G401 (cell line): ENCODE data around the gene SLC35F1. TPM values are rescaled to one million over a fixed set of nuclear protein-coding genes. Genes with fewer than 3 reads are reported as not detected.
"Not testable (repeated sequence)": the region's sequence is repeated elsewhere in the genome, so short reads cannot be mapped to it uniquely, and the experiment has no call there.

Source experiments
- DNase-seq: peaks from one replicate; pipeline ENCODE4 v3.0.0-alpha.2; 2015; ENCODE audit warnings: low spot score
- in situ Hi-C: cut with HindIII; loops from 2 replicates; pipeline ENCODE4 v1.10.0; 2016; ENCODE audit warnings: low sequenced_read_pairs, mixed read lengths
- total RNA-seq: library from RNA; depleted of rRNA; stranded (reverse); fragments of >200 nt; shearing (Covaris generic); gene quantifications from 2 replicates; pipeline ENCODE4 v1.2.3, GENCODE V29; 2014

Gene SLC35F1
- total RNA-seq, 1 experiment from 2014 or later: not detected

DNA sequence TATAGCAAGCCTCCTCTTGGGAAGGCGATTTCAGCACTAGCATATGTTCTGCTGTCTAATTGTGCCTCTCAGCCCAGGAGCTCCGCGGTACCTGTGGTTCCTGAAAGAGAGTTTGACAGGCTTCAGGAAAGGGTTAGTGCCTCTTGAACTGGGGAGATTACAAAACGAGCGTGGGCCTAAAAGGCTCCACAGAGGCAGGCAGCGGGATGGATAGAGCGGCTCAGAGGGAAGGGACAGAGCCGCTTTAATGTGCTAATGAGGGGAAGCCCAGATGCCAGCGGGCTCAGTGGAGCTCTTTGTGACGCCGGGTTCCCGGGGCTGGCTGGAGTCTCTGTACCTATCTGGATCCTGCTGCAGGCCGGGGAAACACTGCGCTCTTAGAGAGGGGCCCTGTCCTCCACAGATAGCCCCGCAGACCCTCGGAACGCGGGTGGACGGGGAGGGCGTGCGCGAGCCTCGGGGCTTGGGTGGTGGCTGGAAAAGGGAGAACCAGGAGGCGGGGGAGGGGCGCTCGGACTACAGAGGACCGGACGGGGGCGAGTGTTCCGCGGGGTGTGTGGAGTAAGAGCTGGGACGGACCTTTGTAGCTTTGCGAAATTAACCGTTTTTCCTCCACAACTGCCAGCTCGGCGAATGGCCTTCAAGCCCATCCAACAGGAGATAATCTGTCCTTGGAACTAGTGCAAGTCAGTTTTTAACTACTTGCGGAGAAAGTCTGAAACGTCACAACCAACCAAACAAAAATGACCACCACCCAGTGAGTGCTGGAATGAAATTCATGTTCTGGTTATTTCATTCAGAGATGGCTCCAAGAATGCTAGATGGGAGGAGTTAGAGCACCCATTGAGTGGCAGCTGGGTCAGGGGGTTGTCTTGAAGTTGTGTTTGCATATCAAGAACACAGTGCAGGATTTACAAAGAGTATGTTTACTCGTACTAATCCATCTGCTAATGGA is 13.0 kb downstream of the SLC35F1 start:
- in situ Hi-C loops: no loop called here
- peak; percentile 27 for DNase-seq

DNA sequence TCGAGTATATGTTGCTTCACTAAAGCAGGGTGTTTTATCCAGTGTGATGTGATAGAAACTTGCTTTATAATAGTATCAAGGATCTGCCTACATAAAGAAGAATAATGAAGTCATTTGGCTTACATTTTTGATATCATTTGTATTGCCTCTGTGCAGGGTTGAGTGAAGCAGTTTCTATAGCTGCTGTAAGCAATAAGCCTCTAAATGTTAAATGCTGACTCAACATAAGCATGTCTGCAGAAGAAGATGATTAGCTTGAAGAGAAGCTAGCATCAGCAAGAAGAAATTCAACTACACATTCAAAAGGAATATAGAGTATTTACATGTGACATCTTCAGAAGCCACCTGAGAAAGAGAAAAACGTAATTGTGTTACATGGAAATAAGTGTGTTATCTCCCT is 17.6 kb downstream of the SLC35F1 start:
- in situ Hi-C loops: no loop called here
- DNase-seq: no peak

DNA sequence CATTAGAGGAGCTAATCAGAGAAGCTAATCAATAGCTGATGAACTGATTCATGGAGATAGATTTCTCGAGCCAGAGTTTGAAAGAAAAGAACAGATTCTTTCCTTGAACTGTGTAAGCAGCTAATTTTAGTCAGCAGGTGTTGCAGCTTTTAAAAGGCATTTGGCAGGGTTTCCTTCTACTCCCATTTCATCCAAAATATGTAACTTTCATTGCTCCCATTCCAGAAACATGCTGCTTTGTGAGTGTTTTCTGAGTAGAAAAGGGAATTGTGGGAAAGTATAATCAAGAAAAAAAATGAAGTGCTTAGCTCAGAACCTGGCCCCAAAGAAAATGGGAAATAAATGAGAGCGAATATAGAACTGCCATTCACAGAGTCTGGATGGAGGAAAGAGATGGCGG is 20.8 kb downstream of the SLC35F1 start:
- in situ Hi-C loops: no loop called here
- DNase-seq: no peak

DNA sequence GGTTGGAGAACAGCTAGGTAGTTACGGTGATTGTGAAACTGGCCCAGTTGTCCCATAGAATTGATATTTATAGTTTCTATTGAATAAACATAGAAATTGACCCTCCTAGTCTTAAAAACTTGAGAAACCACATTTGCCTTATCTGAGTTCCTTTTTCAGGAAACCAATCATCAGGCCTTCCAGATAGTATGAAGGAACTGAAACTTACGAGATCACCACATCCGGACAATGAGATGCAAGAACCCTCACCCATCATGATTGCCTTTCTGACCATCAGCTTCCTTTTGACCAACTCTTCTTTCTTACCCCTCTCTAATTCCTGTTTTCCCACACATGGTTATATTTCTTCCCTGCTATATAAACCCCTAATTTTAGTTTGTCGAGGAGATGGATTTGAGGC is 21.8 kb downstream of the SLC35F1 start:
- in situ Hi-C loops: no loop called here
- no peak for DNase-seq

DNA sequence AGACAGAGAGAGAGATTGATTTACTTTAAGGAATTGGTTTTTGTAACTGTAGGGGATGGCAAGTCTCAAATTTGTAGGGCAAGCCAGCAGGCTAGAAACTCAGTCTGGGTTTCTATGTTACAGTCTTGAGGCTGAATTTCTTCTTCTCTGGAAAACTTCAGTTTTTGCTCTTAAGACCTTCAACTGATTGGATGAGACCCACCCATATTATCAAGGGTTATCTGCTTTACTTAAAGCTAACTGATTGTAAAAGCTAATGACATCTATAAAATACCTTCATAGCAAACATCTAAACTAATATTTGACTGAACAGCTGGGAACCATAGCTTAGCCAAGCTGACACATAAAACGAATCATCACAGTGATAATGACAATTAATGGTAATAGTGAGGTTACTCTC is 22.4 kb downstream of the SLC35F1 start:
- in situ Hi-C loops: no loop called here
- no peak for DNase-seq

DNA sequence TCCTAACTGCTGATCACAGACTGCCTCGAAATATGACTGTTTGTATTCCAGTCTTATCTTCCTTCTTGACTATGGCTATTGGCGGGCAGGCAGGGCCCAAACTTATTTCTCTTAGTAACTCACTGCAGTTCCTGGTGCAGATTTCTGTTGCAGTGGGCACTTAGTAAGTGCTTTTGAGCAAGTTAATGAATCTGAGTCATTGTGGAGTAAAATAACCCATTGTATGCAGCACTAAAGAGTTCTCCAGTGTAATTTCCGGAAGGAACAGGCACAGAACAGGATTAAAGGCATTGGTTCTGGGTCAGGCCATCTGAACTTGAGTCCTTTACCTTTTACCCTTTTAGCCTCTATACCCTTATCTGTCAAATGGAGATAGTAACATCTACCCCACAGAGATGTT is 23.6 kb downstream of the SLC35F1 start:
- in situ Hi-C loops: no loop called here
- DNase-seq: no peak

DNA sequence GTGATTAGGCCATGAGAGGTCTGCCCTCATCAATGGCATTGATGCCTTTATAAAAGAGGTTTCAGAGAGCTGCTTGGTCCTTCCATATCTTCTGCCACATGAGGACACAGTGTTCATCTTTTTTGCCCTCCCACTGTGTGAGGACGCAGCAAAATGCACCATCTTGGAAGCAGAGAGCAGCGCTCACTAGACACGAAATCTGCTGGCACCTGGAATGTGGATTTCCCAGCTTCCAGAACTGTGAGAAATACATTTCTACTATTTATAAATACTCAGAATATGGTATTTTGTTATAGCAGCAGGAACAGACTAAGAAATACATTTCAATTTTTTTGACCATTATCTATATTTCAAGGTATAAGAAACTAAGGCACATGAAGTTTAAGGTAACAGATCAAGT is 24.9 kb downstream of the SLC35F1 start:
- in situ Hi-C loops: no loop called here
- no peak for DNase-seq

DNA sequence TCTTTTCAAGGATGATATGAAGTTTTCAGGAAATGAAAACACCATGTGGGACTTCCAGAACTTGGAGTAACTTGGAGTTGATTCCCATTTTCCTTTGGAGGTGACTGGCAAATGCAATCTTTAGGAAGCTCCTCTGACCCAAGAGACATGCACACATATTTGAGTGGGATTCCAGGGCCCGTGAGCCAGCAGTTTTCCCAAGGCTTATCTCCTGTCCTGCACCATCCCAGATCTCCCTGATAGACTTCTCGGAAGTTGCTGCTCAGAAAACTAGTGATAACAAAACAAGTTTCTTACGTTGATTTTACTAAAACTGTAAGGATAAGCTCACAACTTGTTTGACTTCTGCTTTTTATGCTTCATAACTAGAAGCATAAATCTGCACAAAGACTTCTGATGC is 25.6 kb downstream of the SLC35F1 start:
- in situ Hi-C loops: no loop called here
- DNase-seq: no peak

DNA sequence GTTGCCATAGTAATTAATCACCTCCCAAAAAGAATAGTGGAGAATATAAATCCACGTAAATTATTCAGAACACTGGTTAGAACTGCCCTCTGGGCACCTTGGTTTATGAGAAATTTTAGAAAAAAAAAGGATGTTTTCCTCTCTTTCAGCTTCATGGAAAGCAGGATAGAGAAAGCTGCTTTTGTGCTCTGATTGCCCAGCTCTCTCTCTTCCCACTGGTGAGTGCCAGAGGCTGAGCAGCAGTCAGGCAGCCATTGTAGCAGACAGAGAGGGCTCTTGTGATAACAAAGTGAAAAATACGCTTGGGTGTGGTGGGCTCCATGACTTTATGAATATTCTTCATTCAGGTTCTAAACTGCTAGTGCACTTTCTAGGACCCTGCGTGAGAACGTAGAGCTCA is 26.4 kb downstream of the SLC35F1 start:
- DNase-seq: no peak
- in situ Hi-C loops: no loop called here

DNA sequence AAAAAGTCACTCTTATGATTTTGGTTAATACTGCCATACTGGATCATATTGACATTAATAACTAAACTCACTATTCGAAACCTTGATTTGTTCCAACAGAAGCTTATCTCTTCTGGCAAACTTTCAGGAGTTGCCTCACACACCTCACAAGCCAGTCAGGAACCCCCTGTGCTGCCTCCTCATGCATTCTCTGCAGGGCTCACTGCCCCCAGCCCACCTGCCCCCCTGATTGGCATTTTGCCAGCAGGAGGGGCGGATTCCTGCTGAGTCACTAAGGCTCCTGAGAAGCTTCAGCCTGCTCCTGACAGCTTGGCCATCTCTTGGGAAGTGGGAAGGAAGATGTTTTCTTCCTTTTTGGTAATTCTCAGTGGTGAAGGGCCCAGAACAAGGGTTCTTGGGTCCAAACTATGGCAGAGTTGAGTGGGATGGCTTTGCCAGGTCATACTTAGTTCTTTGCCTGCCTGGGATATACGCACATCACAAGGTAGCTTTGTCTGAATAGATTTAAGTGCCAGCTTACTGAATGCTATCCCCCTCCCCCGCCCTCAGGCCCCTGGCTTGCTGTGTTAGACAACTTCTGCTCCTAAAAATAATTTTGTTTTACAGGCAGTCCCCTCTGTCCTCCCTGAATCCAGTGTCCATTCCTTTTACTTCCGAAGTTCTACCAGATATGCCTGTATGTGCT is 31.4 kb downstream of the SLC35F1 start:
- in situ Hi-C loops: no loop called here
- no peak for DNase-seq

DNA sequence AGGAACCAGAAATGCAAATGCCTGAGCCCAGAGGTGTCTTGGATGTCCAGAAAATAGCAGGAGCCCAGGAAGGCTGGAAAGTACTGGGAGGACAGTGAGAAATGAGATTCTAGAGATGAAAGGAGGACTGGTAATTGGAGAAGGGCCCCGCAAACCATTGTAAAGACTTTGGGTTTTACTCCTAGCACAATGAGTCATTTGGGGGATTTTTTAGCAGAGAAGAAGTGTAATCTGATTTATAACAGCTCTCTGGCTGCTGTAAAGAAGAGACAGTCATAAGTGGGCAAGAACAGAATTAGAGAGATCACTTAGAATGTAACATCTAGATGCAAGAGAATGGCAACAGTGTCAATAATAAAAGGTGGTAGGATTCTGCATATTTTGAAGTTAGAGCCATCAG is 40.2 kb downstream of the SLC35F1 start:
- in situ Hi-C loops: no loop called here
- DNase-seq: no peak

DNA sequence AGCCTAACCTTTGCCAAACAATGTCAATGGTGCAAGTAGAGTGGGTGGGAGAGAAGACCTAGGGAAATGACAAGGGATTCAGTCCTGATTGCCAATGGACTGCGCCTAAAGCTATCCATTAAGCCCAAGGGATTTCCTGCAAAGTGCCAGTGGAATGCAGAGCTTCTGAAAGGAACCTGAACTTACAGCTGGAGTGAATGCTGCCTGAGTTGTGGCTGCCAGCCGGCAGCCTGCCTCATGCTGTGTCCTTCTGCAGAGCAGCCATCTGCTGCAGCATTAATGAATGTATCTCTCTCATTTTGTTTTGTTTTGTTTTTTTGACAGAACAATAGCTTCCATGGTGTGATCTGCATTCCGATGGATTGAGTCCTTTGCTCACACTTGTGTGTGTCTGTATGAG is 44.7 kb downstream of the SLC35F1 start:
- in situ Hi-C loops: no loop called here
- DNase-seq: peak; percentile 77

DNA sequence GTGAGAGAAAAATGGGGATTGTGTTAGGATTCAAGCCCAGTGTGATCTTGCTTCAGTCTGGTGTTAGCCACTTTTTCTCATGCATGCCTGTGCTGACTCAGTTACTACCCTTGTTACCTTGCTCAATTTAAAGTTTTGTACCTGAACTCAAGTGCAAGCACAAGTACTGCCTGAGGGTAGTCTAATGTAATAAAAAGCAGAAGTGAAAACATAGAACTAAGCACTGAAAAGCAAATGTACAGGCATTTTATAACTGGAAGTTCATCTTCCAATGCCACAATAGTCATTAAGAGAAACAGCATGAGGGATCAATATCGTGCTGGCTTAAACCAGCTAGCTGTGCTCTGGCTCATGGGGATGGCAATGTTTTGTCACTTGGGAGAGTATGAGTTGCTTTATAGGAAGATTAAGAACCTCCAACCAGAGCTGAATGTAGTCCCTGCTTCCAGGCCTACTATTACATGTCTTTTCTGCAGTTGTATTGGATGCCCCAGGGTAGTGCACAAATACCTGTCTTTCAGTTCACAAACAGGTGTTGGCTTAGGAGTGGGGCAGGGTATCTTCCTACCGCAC is 48.7 kb downstream of the SLC35F1 start:
- DNase-seq: no peak
- in situ Hi-C loops: no loop called here

DNA sequence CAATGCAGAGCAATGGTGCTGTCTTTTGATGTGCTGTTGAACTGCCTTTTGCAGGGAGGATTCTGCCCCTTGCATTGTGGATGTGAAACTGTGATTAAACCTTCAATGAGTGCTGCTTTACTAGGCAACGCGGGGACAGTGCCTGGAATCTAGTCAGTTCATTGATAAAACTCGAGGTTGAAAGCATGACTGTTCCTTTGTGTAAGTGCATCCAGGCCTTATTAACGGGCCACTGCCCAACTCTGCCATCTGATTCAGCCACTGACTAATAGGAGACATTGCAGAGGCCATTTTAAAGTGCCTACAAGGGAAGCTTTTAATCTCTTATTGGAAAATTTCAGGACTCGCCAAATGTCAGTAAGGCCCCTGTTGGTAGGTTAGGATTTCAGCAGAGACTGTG is 49.3 kb downstream of the SLC35F1 start:
- peak; percentile 15 for DNase-seq
- in situ Hi-C loops: no loop called here

DNA sequence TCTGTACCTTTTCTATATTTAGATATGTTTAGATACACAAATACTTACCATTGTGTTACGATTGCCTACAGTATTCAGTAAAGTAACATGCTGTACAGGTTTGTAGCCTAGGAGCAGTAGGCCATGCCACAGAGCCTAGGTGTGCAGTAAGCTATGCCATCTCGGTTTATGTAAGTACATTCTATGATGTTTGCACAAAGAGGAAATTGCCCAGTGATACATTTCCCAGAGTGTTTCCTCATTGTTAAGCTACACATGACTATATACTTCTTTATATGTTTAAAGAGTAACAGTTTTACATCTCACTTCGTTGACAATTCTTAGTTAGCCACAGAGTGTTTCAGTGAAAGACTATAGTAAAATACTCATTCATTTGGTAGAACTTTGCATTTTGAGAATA is 51.5 kb downstream of the SLC35F1 start:
- in situ Hi-C loops: no loop called here
- no peak for DNase-seq

DNA sequence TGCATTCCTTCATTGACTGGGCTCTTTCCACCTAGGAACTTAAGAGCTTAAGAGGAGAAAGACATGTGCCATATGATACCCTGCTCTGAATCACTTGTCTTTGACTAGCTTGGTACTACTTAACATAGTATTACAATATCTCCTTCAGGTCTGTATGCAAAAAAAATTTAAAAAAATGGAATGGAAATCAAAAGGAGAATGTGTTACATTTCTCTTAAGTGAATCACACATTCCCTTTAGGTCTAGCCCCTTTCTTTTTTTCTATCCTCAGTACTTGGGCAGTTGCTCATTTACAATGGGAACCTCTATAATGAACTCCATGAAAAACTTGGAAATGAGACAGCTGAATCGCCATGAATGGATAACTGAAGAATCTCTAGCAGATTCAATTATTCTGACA is 53.8 kb downstream of the SLC35F1 start:
- no peak for DNase-seq
- in situ Hi-C loops: no loop called here

DNA sequence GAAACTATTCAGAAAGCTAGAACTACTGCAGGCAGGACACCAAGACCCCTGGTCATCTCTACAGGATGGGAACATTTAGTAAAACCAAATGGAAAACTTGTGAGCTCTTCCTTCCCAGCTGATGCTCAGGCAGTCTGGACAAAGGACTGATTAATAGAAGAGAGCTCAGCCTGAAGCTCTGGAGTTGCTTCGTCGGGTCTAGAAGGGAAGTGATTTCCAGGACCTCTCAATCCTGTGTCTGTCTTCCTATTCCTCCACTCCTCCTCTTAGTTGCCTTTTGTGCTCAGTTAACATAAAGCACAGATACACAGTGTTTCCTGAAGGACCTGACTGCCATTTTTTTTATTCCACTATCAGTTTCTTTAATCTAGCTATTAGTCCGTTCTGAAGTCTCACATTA is 54.2 kb downstream of the SLC35F1 start:
- in situ Hi-C loops: no loop called here

DNA sequence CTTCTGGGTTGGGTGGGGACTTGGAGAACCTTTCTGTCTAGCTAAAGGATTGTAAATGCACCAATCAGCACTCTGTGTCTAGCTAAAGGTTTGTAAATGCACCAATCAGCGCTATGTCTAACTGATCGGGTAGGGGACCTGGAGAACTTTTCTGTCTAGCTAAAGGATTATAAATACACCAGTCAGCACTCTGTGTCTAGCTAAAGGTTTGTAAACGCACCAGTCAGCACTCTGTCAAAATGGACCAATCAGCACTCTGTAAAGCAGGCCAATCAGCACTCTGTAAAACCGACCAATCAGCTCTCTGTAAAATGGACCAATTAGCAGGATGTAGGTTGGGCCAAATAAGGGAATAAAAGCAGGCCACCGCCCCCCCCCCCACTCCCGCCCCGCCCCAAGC is 58.7 kb downstream of the SLC35F1 start:
- DNase-seq: not testable (repeated sequence)

More for the DNA sequence above, 54.2 kb downstream of the SLC35F1 start:
- DNase-seq: no peak

DNA sequence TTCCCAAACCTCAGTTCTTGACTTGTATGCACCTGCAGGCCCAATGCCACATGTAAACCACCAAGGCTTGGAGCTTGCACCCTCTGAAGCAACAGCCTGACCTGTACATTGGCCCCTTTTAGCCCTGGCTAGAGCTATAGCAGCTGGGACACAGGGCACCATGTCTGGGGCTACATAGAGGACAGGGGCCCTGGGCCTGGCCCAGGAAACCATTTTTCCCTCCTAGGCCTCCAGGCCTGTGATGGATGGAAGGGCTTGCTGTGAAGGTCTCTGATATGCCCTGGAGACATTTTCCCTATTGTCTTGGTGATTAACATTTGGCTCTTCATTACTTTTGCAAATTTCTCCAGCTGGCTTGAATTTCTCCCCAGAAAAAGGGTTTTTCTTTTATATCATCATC is 64.6 kb downstream of the SLC35F1 start:
- no peak for DNase-seq
- in situ Hi-C loops: no loop called here

More for the DNA sequence above, 58.7 kb downstream of the SLC35F1 start:
- in situ Hi-C loops: not testable (repeated sequence)

DNA sequence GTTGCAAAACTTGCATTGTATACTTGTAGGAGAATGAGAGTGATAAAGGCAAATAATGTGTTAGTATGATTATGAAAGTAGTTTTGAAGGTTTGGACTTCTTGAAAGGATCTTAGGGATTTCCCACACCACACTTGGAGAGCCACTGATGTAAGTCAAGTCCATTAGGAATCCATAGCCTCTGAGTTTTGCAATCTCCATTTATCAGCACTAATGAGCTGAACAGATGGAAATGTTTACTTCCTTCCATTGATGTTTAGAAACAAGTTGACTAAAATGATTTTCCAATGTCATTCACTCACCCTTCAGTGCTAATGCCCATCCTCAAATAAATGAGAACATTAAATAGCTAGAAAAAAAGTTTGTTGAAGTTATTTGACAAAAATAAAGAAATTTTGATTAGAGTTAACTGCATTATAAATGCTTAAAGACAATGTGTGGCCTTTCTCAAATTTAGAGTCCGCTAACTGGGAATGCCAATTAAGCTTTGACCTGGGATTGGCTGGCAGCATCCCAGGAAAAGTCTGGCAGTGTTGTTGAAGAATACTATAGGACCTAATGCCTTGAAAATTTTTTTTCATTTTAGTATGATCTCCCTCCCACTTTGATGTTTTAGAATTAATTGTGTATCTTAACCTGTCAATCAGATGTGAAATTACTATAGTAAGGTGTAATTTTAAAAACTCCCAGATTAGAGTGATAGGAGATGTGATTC is 68.0 kb downstream of the SLC35F1 start:
- in situ Hi-C loops: no loop called here
- DNase-seq: no peak
